Measurements from ENCODE around the gene SMIM35. TPM values are rescaled to one million over a fixed set of nuclear protein-coding genes. Genes with fewer than 3 reads are reported as not detected.
A peak's percentile ranks its signal among the peaks of the same experiment; 100 is the strongest.
"Not testable (repeated sequence)": the region's sequence is repeated elsewhere in the genome, so short reads cannot be mapped to it uniquely, and the experiment has no call there.

SMIM35 gene
- total RNA-seq, 1 donor from 2014 or later: not detected

DNA sequence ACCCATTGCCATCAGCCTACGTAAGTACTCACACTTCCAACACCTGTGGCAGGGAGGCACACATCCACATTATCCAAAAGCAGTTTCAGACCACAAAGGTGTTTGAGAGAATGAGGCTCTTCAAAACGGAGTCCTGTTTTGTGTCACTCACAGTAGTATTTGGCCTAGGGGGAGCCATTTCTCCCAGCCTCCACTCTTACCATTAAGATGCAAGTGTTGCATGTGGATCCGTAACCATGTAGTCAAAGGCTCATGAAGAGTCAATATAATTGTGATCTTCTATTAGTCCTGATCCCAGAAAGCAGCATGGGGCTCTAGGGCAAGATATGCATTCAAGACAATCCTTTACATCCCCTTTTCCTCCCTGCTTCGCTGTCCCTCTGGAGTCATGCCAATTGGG, 59.1 kb downstream of the SMIM35 start:
- no peak for DNase-seq

DNA sequence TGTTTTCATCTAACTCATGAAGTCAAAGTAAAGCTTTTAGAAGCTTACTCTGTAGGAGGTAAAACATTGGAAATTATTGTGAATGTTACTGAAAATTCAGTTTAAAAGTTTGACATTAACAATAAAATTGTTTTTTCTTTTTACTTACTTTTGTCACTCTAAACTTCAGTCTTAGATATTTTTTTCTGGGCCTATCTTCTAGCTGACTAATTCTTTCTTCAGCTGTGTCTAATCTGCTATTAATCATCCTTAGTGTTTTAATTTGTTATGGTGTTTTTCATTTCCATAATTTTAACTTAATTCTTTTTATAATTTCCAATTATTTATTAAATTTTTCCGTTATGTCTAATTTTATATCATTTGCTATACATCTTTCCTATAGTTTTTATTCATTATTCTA, 65.6 kb downstream of the SMIM35 start:
- DNase-seq: no peak

GRCh38 chr11:118018401-118018800, 68.4 kb downstream of the SMIM35 start:
- DNase-seq: no peak

DNA sequence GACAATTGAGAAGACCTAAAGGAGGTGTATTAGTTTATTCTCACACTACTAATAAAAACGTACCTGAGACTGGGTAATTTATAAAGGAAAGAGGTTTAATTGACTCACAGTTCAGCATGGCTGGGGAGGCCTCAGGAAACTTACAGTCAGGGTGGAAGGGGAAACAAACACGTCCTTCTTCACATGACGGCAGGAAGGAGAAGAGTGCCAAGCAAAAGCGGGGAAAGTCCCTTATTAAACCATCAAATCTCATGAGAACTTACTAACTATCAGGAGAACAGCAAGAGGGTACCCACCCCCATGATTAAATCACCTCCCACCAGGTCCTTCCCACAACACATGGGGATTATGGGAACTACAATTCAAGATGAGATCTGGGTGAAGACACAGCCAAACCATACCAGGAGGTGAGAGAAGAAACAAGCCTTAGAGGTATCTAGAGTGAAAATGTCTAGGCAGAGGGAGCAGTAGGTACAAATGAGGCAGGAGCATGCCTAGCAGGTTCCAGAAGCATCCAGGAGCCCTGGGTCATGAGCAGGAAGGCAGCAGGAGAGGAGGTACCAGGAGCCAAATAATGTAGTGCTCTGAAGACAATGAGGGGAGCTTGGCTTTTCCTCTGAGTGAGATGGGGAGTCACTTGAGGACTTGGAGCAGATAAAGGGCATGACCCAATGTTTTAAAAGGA, 69.0 kb downstream of the SMIM35 start:
- DNase-seq: no peak

DNA sequence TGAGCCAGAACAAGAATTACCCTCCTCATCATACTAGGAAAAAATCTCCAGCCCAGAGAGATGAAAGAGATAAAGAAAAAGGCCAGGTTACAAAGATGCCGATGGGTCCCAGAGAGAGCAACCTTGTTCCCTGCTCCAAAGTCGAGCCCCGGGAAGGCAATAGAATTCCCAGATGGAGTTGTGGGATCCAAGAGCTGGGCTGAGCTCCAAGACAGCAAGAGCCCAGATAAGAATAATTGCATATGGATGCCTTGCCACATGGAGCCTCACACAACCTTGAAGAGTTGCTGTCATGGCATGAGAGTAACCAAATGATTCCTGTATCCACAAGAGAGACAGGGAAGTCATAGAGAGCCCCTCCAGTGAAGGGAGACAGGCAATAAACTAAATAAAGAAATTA, 69.7 kb downstream of the SMIM35 start:
- no peak for DNase-seq

DNA sequence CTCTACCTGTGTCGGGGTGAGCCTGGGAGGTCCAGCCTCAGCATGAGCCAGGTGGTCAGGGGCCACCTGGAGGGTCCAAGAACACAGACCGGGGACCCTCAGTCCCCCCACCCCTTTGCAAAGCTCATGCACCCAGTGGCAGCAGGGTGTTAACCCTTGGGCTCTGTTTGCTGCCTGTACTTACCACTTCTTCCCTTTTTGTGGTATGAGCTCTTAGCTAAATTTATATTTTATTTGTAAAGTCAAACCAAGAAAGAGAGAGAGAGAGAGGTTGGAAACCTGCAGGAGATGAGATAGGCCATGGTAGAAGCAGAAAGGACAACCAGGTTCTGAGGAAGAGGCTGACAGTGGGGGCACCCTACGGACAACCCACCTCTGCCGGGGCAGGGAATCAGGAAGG, 70.7 kb downstream of the SMIM35 start:
- DNase-seq: no peak

DNA sequence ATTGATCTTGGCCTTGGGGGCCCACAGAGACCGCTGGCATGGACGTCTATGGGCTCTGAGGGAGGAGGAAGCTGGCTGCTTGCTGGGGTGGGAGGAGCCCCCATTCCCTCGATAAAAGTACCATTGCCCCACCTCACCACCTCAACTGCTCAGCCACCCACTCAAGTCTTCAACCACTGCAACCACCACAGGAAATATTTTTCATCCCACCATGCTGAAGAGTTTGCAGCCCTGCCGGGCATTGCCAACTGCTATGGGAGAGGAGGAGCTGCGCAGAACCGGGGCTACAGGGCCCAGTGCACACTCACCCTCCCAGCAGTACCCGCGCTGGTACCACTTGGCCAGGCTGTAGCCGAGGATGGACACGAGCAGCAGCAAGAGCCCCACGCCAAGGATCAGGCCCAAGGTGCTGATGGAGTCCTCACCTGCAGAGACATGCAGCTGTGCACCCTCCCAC, 71.3 kb downstream of the SMIM35 start:
- no peak for DNase-seq

DNA sequence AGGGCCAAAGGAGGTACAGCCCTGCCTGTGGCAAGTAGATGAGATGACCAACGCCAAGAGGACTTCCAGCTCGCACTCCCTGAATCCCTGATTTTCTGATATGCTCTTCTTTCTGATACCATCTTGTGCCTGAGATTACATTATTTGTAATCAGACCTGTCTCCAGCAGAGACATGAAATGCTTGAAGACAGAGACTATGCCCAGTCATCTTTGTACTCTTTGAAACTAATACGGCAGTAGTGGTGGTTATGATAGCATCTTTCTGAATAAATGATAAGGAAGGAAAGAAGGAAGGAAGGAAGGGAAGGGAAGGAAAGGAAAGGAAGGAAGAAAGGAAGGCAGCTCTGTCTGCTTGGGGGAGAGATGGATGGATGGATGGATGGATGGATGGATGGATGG, 72.7 kb downstream of the SMIM35 start:
- DNase-seq: no peak

DNA sequence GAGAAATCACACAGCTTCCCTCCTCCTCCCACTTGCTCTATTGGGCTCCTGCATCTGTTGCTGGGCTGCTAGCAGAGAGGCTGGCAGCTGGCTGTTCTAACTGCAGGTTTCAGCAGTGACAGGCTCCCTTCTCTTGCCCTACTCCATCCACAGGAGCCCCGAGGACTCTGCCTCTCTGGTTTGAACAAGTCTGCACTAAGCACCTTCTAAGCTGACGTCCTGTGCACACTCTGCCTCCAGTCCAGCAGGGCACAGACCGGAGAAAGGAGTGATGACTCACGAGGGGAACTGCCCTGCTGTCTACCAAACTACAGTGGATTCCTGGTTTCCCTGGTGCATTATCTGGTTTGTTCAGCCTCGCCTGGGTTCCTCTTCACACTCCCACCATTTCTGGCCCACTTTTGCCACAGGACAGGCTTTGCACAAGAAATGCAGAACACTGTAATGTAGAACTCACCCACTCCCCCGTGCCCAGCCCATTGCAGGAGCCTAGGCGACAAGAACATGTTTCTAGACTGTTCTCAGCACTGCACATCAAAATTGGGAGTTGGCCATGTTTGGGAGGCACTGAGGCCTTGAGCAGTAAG, 74.6 kb downstream of the SMIM35 start:
- peak; percentile 27 for DNase-seq

- DNase-seq: no peak
Measured at GRCh38 chr11:118010738-118011461, 75.9 kb downstream of the SMIM35 start.

- no peak for DNase-seq
Measured at GRCh38 chr11:118009864-118010737, 76.7 kb downstream of the SMIM35 start.

DNA sequence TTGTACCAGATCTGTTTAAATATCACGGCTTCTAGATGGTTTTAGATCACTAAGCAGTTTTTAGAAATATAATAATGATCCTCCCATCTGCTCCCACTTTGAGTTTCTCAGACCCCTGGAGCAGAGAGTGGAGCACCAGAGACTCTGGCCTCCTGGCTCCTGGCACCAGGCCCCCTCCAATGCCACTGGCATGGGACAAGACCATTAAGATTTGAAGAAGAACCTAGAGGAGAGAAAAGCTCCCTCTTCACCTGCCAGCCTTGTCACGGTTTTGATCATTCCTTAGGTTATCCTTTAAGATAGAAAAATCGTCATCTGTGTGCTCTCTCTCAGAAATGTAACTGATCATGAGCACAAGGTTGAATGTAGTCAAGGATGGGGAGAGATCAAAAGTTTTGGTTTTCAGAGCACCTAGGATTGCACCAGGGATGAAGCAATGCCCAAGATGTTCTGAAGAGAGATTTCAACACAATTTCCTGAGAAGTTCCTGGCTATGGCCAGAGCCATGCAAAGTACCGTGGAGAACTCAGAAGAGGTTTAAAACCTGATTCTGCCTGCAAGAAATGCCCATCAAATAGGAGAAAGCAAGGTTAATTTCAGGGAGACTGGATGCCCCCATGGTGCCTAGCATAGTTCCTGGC, 78.4 kb downstream of the SMIM35 start:
- DNase-seq: no peak

DNA sequence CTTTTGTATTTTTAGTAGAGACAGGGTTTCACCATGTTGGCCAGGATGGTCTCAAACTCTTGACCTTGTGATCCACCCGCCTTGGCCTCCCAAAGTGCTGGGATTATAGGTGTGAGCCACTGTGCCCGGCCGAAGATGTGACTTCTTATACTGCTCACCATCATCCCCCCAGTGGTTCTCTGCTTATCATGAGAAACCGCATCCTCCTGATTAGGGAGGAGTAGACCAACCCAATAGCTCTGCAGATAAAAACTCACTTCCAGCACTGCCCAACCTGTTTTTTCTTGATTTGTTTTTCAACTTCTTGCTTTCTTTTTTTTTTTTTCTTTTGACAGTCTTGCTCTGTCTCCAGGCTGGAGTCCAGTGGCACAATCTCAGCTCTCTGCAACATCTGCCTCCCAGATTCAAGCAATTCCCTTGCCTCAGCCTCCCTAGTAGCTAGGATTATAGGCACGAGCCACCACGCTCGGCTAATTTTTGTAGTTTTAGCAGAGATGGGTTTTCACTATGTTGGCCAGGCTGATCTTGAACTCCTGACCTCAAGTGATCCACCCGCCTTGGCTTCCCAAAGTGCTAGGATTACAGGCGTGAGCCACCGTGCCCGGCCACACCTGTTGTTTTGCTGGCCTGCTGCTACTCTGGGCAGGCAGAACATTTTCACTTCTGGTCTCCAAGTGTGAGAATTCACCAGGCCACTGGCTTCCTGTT, 79.0 kb downstream of the SMIM35 start:
- DNase-seq: not testable (repeated sequence)

DNA sequence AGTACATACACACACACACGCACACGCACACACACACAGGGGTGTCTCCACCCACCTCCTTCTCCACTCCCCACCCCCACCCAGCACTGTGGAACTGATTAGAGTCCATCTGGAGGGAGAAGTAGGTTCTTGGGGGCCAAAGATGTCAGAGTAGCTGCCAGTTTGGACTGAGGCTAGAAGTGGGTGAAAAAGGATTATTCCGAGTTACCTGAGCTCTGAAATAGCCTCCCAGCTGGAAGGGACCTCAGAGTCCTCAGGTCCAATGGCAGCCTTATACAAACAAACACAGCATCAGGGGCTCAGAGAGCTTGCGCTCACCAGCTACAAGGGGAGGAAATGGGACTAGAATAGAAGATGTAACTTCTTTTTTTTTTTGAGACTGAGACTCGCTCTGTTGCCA, 79.7 kb downstream of the SMIM35 start:
- DNase-seq: no peak

GRCh38 chr11:118006153-118006534, 80.6 kb downstream of the SMIM35 start:
- DNase-seq: no peak

DNA sequence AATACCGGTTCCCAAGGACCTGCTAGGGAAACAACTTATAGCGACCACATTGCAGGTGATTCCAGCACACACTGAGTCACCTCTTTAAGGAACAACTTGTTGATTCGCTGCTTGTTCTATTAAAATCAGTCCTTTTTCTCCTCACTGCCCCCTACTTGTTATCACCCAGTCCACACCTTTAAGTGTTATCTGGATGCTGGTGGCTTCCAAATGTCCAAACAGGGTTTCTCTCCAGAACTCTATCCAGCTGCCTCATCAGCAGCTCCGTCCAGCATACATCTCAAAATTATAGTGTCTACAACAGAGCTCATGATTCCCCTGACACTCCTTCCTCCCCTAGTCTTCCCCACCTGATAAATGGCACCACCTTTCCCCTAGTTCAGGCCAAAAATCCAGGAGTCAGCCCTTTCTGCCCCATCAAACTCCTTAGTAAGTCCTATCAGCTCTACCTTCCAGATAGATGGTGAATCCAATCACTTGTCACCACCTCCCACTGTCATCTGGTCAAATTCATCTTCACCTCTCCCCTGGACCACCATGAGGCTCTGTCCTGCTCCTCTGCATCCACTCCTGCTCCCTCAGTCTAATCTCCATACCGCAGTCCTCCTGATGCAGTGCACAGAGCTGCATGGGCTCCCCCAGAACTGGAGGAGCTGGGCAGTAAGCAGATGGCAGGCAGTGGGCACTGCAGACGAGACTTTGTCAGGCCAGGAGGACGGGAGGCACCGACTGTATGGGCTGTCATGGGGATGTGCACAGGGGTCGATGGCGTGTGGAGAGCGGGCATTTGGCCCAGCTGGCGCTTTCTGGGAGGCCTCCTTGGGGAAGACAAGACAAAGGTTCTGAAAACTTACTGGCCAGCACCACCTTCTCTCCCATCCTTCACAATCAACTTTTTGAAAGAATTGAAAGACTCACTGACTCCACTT, 81.3 kb downstream of the SMIM35 start:
- no peak for DNase-seq

DNA sequence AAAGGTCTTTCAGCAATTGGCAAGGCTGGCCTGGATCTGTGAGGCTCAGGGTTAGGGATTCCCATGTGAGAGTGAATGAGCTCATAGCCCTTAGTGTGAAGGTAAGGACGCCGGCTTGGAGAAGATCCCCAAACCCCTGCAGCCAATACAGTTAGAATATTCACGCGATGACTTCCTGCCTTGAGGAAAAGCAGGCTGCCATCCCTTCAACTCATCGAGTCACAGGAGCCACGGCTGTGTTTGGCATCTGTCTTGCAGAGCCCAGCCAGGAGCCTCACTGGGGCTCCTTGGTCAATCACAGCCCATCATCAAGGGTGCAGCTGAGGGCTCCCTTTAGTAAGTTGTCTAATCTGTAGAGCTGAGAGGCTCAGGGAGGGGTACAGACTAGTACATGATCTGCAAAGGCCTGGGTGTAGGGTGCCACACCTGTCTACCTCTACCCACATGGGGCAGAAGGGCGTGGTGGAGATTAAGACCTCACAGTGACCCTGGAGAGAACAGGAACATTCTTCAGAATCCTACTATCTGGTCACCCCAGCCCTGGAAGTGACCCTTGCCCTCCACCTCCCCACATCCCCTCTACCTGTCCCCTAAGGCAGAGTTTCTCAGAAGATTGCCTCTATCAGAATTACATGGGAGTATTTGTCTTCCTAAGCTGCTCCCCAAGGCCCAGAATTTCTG, 82.1 kb downstream of the SMIM35 start:
- DNase-seq: no peak

DNA sequence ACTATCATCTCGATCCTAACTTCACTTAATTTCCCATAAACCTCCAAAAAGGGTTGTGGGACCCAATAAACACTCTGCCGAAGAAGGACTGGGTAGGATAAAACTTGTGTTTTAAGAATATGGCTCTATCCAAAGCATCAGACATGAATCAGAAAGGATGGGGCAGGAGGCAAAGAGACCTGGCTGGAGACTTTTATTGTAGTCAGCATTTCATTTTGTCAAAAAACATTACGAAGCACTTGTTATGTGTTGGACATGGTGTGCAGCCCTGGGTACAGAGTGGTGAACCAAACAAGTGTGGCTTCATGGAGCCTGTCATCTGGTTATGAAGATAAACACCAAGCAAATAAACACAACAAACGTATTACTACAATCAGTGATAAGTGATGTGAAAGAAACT, 83.3 kb downstream of the SMIM35 start:
- DNase-seq: no peak

GRCh38 chr11:118002541-118003423, 84.0 kb downstream of the SMIM35 start:
- DNase-seq: no peak

Measured in occipital lobe (tissue), 2 donors.